BJ (cell line): ENCODE data around the gene ITPR3. TPM values are rescaled to one million over a fixed set of nuclear protein-coding genes. Genes with fewer than 3 reads are reported as not detected.

ENCODE experiments used
- CTCF ChIA-PET: fragments of 350-600 bp; formaldehyde crosslinking; extraction: SDS; loops from one replicate; lab custom pipeline; 2021; ENCODE audit warnings: antibody characterized with exemption, inconsistent platforms; lab: Yijun Ruan, JAX
- POLR2A ChIA-PET: fragments of 300-600 bp; sonication (Branson Sonifier 250); formaldehyde crosslinking; extraction: SDS; loops from one replicate; lab custom pipeline; 2021; ENCODE audit warnings: antibody characterized with exemption; lab: Charles Lee
- DNase-seq: peaks from one replicate; pipeline ENCODE4 v3.0.0-alpha.2; 2011; ENCODE audit warnings: low read depth
- H3K27me3 ChIP-seq: 2 replicates; pipeline ENCODE4 v1.6.0; 2011; ENCODE audit warnings: low read length; ENCODE audit not compliant: control insufficient read depth, insufficient read depth
- H3K36me3 ChIP-seq: 2 replicates; pipeline ENCODE4 v1.5.1; 2011; ENCODE audit warnings: low read length; ENCODE audit not compliant: control insufficient read depth, insufficient read depth
- H3K4me3 ChIP-seq: 2 replicates; pipeline ENCODE4 v1.5.1; 2011; ENCODE audit warnings: low read depth, mild to moderate bottlenecking, control low read depth, low read length
- CTCF ChIP-seq: IDR thresholded peaks from 2 replicates; pipeline ENCODE4 v1.5.1; 2011; ENCODE audit warnings: low read depth, mild to moderate bottlenecking, control low read depth, inconsistent platforms, low read length, moderate library complexity; ENCODE audit not compliant: insufficient read depth
- polyA plus RNA-seq: library from polyadenylated mRNA; depleted of rRNA; stranded (reverse); fragments of >200 nt; gene quantifications from 2 replicates; pipeline ENCODE4 v1.2.3, GENCODE V29; 2011

The ITPR3 gene
- polyA plus RNA-seq, 1 experiment: 16.6 TPM

GRCh38 chr6:33613146-33613794 is 7.9 kb upstream of the ITPR3 start:
- no peak for DNase-seq
- no peaks in the 10 kb centered on the region for H3K36me3 ChIP-seq
- no peak overlapping the region for H3K4me3 ChIP-seq
- no peak for TF ChIP-seq CTCF
- ChIA-PET CTCF (interaction anchor here (1.0 to 3.0 kb wide), 5 partner anchors 19 to 155 kb away, joined by 3 to 9 read pairs (median 5); no protein-coding TSS in a partner anchor), POLR2A (interaction anchor here (0.5 kb wide), 1 partner anchor 203 kb away, joined by 3 read pairs; the partner anchor contains the start of gene PHF1)
- H3K27me3 ChIP-seq: no peaks in the 10 kb centered on the region

GRCh38 chr6:33613795-33614168 is 7.3 kb upstream of the ITPR3 start:
- Histone ChIP-seq H3K4me3 (no peak overlapping the region), H3K36me3 (no peaks in the 10 kb centered on the region), H3K27me3 (no peaks in the 10 kb centered on the region)
- no peak for TF ChIP-seq CTCF
- ChIA-PET CTCF (interaction anchor here (1.3 to 2.2 kb wide), 3 partner anchors 18 to 87 kb away, joined by 4 to 7 read pairs (median 5); no protein-coding TSS in a partner anchor), POLR2A (interaction anchor here (0.5 kb wide), 1 partner anchor 203 kb away, joined by 3 read pairs; the partner anchor contains the start of gene PHF1)
- no peak for DNase-seq

GRCh38 chr6:33616113-33616512 is 5.0 kb upstream of the ITPR3 start:
- no peaks in the 10 kb centered on the region for H3K36me3 ChIP-seq
- H3K27me3 ChIP-seq: no peaks in the 10 kb centered on the region
- POLR2A ChIA-PET: no interaction called here
- H3K4me3 ChIP-seq: no peak overlapping the region
- DNase-seq: no peak
- CTCF ChIA-PET: no interaction called here
- no peak for TF ChIP-seq CTCF

GRCh38 chr6:33616913-33617312 is 4.2 kb upstream of the ITPR3 start:
- H3K27me3 ChIP-seq: no peaks in the 10 kb centered on the region
- ChIA-PET POLR2A (no interaction called here), CTCF (no interaction called here)
- no peak for TF ChIP-seq CTCF
- no peaks in the 10 kb centered on the region for H3K36me3 ChIP-seq
- no peak overlapping the region for H3K4me3 ChIP-seq
- no peak for DNase-seq

GRCh38 chr6:33619166-33619840 is 1.8 kb upstream of the ITPR3 start:
- peaks cover under 1% of the 10 kb centered on the region; the same call in 1 of the 2 replicates for H3K36me3 ChIP-seq
- DNase-seq: no peak
- no peaks in the 10 kb centered on the region for H3K27me3 ChIP-seq
- ChIA-PET POLR2A (no interaction called here), CTCF (interaction anchor here (1.0 to 3.4 kb wide), 4 partner anchors 8 to 82 kb away, joined by 3 to 14 read pairs (median 3); no protein-coding TSS in a partner anchor)
- TF ChIP-seq CTCF: no peak
- no peak overlapping the region for H3K4me3 ChIP-seq
